Thyroid gland (tissue), 4 donors: Measurements from ENCODE around the gene PCBP3.

Experiments used
- POLR2A ChIP-seq, 2 donors: fragments of 450-650 bp; IDR thresholded peaks; one replicate each; pipeline ENCODE4 v1.6.1; 2017; ENCODE audit warnings: antibody characterized with exemption in 2 of 2, mild to moderate bottlenecking in 2 of 2, moderate library complexity in 1 of 2
- TF ChIP-seq, protein P1 (sequence below), 6 experiments: fragments of 200-600 bp in 3 of 6; fragments of 450-650 bp in 3 of 6; sonication (generic) in 3 of 6; IDR thresholded peaks; one replicate each; pipeline ENCODE4 v1.5.1; 2016 to 2019; ENCODE audit warnings: antibody characterized with exemption in 6 of 6, mild to moderate bottlenecking in 2 of 6, inconsistent platforms in 1 of 6, moderate library complexity in 1 of 6

- TF ChIP-seq, protein P1, sequence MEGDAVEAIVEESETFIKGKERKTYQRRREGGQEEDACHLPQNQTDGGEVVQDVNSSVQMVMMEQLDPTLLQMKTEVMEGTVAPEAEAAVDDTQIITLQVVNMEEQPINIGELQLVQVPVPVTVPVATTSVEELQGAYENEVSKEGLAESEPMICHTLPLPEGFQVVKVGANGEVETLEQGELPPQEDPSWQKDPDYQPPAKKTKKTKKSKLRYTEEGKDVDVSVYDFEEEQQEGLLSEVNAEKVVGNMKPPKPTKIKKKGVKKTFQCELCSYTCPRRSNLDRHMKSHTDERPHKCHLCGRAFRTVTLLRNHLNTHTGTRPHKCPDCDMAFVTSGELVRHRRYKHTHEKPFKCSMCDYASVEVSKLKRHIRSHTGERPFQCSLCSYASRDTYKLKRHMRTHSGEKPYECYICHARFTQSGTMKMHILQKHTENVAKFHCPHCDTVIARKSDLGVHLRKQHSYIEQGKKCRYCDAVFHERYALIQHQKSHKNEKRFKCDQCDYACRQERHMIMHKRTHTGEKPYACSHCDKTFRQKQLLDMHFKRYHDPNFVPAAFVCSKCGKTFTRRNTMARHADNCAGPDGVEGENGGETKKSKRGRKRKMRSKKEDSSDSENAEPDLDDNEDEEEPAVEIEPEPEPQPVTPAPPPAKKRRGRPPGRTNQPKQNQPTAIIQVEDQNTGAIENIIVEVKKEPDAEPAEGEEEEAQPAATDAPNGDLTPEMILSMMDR (IDR thresholded peaks at IDR 0.05), result no peak
- TF ChIP-seq POLR2A (IDR thresholded peaks at IDR 0.05), result no peak
Measured at GRCh38 chr21:45864436-45864835, 220.9 kb downstream of the PCBP3 start.
